Measurements from ENCODE around the gene SLC35F5. TPM values are rescaled to one million over a fixed set of nuclear protein-coding genes. Genes with fewer than 3 reads are reported as not detected.

SLC35F5 gene
- total RNA-seq, 6 experiments from 2014 or later: 33.2 to 50.0 (median 40.6) TPM

DNA sequence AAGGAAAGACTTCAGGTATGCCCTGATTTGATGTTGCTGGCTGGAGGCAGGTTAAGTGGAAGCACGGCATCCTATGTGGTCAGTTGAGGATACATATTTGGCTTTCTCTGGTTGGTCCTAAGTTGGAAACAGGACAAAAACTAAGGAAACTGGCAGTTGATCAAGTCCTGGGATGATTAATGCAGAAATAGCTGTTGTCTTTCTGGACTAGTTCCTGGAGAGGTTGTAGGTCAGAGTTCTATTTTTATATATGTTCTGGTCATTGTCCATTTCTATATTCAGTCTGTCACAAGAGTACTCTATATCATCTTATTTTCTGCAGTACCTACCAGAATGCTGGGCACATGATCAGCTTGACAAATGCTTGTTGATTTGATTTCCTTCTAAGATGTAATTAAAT is 4.0 kb upstream of the SLC35F5 start:
- Histone ChIP-seq H3K36me3 (no peaks in the 10 kb centered on the region), H3K27ac (no peak overlapping the region), H3K4me1 (peaks cover 0 to 7% (median 3%) of the 10 kb centered on the region in 4 donors), H3K4me3 (no peak overlapping the region), H3K9me3 (no peaks in the 10 kb centered on the region), H3K27me3 (no peaks in the 10 kb centered on the region)
- DNase-seq (no peak), ATAC-seq (no peak)
- intact Hi-C loops (cut with DNase I): no loop called here
- 46% methylated on average over 1 of the region's 1 CpG for WGBS (ENCODE audit: insufficient coverage, low coverage, low lambda C conversion rate, missing lambda C conversion rate)
- no peak for TF ChIP-seq POLR2A (IDR thresholded peaks at IDR 0.05)
- TF ChIP-seq, protein P1, sequence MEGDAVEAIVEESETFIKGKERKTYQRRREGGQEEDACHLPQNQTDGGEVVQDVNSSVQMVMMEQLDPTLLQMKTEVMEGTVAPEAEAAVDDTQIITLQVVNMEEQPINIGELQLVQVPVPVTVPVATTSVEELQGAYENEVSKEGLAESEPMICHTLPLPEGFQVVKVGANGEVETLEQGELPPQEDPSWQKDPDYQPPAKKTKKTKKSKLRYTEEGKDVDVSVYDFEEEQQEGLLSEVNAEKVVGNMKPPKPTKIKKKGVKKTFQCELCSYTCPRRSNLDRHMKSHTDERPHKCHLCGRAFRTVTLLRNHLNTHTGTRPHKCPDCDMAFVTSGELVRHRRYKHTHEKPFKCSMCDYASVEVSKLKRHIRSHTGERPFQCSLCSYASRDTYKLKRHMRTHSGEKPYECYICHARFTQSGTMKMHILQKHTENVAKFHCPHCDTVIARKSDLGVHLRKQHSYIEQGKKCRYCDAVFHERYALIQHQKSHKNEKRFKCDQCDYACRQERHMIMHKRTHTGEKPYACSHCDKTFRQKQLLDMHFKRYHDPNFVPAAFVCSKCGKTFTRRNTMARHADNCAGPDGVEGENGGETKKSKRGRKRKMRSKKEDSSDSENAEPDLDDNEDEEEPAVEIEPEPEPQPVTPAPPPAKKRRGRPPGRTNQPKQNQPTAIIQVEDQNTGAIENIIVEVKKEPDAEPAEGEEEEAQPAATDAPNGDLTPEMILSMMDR (IDR thresholded peaks at IDR 0.05): no peak

DNA sequence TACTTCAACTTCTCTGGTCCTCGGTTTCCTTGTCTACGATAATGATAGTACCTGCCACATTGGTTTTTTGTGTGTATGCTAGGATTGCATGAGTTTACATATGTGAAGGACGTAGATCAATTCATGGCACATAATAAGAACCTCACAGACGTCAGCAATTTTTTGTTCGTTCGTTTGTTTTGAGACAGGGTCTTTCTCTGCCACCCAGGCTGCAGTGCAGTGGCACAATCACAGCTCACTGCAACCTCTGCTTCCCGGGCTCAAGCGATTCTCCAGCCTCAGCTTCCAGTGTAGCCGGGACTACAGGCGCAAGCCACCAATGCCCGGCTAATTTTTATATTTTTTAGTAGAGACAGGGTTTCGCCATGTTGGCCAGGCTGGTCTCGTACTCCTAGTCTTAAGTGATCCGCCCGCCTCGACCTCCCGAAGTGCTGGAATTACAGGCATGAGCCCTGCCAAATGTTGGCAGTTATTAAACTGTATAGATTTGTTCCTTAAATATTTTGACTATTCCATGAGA is 756 bp upstream of the SLC35F5 start:
- Histone ChIP-seq H3K4me3 (peak overlapping the region; percentile 87 to 95 (median 94)), H3K27ac (peak overlapping the region; percentile 83 to 95 (median 90)), H3K9me3 (no peaks in the 10 kb centered on the region), H3K36me3 (peaks cover 0 to 6% (median 0%) of the 10 kb centered on the region in 4 donors), H3K27me3 (no peaks in the 10 kb centered on the region), H3K4me1 (peaks cover 0 to 19% (median 6%) of the 10 kb centered on the region in 4 donors)
- intact Hi-C loops (cut with DNase I): no loop called here
- ATAC-seq (peak in 3 of 4 donors; percentile 1 to 13 (median 11)), DNase-seq (no peak)
- 23% methylated on average over 17 of the region's 17 CpGs for WGBS (ENCODE audit: insufficient coverage, low coverage, low lambda C conversion rate, missing lambda C conversion rate)
- TF ChIP-seq, protein P1 (IDR thresholded peaks at IDR 0.05): no peak
- no peak for TF ChIP-seq POLR2A (IDR thresholded peaks at IDR 0.05)

GRCh38 chr2:113755835-113756354 is 547 bp downstream of the SLC35F5 start:
- intact Hi-C loops (cut with DNase I): no loop called here
- DNase-seq (no peak), ATAC-seq (peak; percentile 53 to 65 (median 59))
- Histone ChIP-seq H3K4me3 (peak overlapping the region; percentile 87 to 95 (median 94)), H3K27me3 (no peaks in the 10 kb centered on the region), H3K9me3 (no peaks in the 10 kb centered on the region), H3K27ac (peak overlapping the region; percentile 83 to 95 (median 90)), H3K36me3 (peaks cover 0 to 6% (median 0%) of the 10 kb centered on the region in 4 donors), H3K4me1 (peaks cover 0 to 19% (median 6%) of the 10 kb centered on the region in 4 donors)
- no peak for TF ChIP-seq POLR2A (IDR thresholded peaks at IDR 0.05)
- TF ChIP-seq, protein P1 (IDR thresholded peaks at IDR 0.05): no peak
- 2% methylated on average over 11 of the region's 26 CpGs for WGBS (ENCODE audit: insufficient coverage, low coverage, low lambda C conversion rate, missing lambda C conversion rate)

GRCh38 chr2:113755035-113755834 is 1.2 kb downstream of the SLC35F5 start:
- ATAC-seq (peak in 1 of 4 donors; percentile 1), DNase-seq (no peak)
- intact Hi-C loops (cut with DNase I): no loop called here

More at GRCh38 chr2:113755035-113755834, 1.2 kb downstream of the SLC35F5 start:
- no peak for TF ChIP-seq POLR2A (IDR thresholded peaks at IDR 0.05)
- TF ChIP-seq, protein P1 (IDR thresholded peaks at IDR 0.05): no peak
- Histone ChIP-seq H3K4me1 (peaks cover 0 to 19% (median 6%) of the 10 kb centered on the region in 4 donors), H3K36me3 (peaks cover 0 to 11% (median 0%) of the 10 kb centered on the region in 4 donors), H3K4me3 (peak overlapping the region; percentile 87 to 95 (median 94)), H3K27ac (peak overlapping the region in 2 of 3 donors; percentile 83 to 90), H3K9me3 (no peaks in the 10 kb centered on the region), H3K27me3 (no peaks in the 10 kb centered on the region)
- WGBS (ENCODE audit: insufficient coverage, low coverage, low lambda C conversion rate, missing lambda C conversion rate): 14% methylated on average over 15 of the region's 15 CpGs

Measured in right lobe of liver (tissue), 6 donors.